Myocyte (in vitro differentiated cells): ENCODE data around the gene ADARB1. TPM values are rescaled to one million over a fixed set of nuclear protein-coding genes. Genes with fewer than 3 reads are reported as not detected.

ENCODE experiments used
- DNase-seq: peaks from one replicate; pipeline ENCODE4 v3.0.0-alpha.2; 2012; ENCODE audit warnings: low read depth
- total RNA-seq: library from RNA; depleted of rRNA; stranded (reverse); fragments of >200 nt; gene quantifications from 2 replicates; pipeline ENCODE4 v1.2.3, GENCODE V29; 2014

ADARB1 gene
- total RNA-seq, 1 donor from 2014 or later = 15.9 TPM

- DNase-seq = peak; percentile 63
Observed at GRCh38 chr21:45114072-45114471, 39.7 kb downstream of the ADARB1 start.

GRCh38 chr21:45114475-45114874 lies 40.1 kb downstream of the ADARB1 start:
- no peak for DNase-seq

- peak; percentile 37 for DNase-seq
Observed at GRCh38 chr21:45115141-45115540, 40.8 kb downstream of the ADARB1 start.

- DNase-seq = no peak
Observed at GRCh38 chr21:45116066-45116465, 41.7 kb downstream of the ADARB1 start.

GRCh38 chr21:45117314-45117713 lies 42.9 kb downstream of the ADARB1 start:
- no peak for DNase-seq

- no peak for DNase-seq
Observed at GRCh38 chr21:45118099-45118498, 43.7 kb downstream of the ADARB1 start.

- DNase-seq = no peak
Observed at GRCh38 chr21:45119812-45120211, 45.4 kb downstream of the ADARB1 start.

GRCh38 chr21:45120975-45121374 lies 46.6 kb downstream of the ADARB1 start:
- no peak for DNase-seq

GRCh38 chr21:45122030-45122429 lies 47.6 kb downstream of the ADARB1 start:
- DNase-seq = no peak

- DNase-seq = no peak
Observed at GRCh38 chr21:45122432-45123132, 48.2 kb downstream of the ADARB1 start.

GRCh38 chr21:45123440-45123839 lies 49.1 kb downstream of the ADARB1 start:
- no peak for DNase-seq

GRCh38 chr21:45124596-45124995 lies 50.2 kb downstream of the ADARB1 start:
- DNase-seq = no peak

GRCh38 chr21:45125357-45125756 lies 51.0 kb downstream of the ADARB1 start:
- DNase-seq = no peak

GRCh38 chr21:45126204-45126626 lies 51.8 kb downstream of the ADARB1 start:
- peak; percentile 91 for DNase-seq

GRCh38 chr21:45126983-45127382 lies 52.6 kb downstream of the ADARB1 start:
- no peak for DNase-seq

GRCh38 chr21:45127937-45128336 lies 53.6 kb downstream of the ADARB1 start:
- DNase-seq = no peak

- peak; percentile 85 for DNase-seq
Observed at GRCh38 chr21:45128613-45129188, 54.3 kb downstream of the ADARB1 start.

- peak; percentile 90 for DNase-seq
Observed at GRCh38 chr21:45129189-45129923, 55.0 kb downstream of the ADARB1 start.

- DNase-seq = peak; percentile 72
Observed at GRCh38 chr21:45130324-45130774, 56.0 kb downstream of the ADARB1 start.

GRCh38 chr21:45131537-45131999 lies 57.2 kb downstream of the ADARB1 start:
- DNase-seq = no peak

GRCh38 chr21:45132841-45133573 lies 58.6 kb downstream of the ADARB1 start:
- DNase-seq = peak; percentile 70
